SK-N-SH (cell line): ENCODE data around the gene NTRK2. TPM values are rescaled to one million over a fixed set of nuclear protein-coding genes. Genes with fewer than 3 reads are reported as not detected.

Experiments
- CTCF ChIA-PET: fragments of 300-600, 350-600 bp; formaldehyde crosslinking; extraction: SDS; loops from one replicate; lab custom pipeline; 2021; lab: Yijun Ruan, JAX
- POLR2A ChIA-PET: fragments of 350-600 bp; sonication (Branson Sonifier 250); formaldehyde crosslinking; extraction: SDS; loops from one replicate; lab custom pipeline; 2020; ENCODE audit warnings: antibody characterized with exemption, inconsistent platforms; lab: Yijun Ruan, JAX
- DNase-seq: peaks from one replicate; pipeline ENCODE4 v3.0.0; 2012
- H2AFZ ChIP-seq: fragments of 200-600 bp; sonication (generic); 2 replicates; pipeline ENCODE4 v1.8.1; 2016; ENCODE audit warnings: antibody characterized with exemption, mild to moderate bottlenecking, low read depth
- H3F3A ChIP-seq: fragments of 200-600 bp; sonication (generic); replicated peaks from 2 replicates; pipeline ENCODE3; 2016; ENCODE audit warnings: antibody characterized with exemption, mild to moderate bottlenecking; ENCODE audit not compliant: insufficient read depth
- H3K27ac ChIP-seq, 2 experiments: fragments of 200-500 bp in 1 of 2; fragments of 200-600 bp in 1 of 2; sonication (Bioruptor generic) in 1 of 2; sonication (generic), shearing (Covaris generic) in 1 of 2; 2 replicates each; pipeline versions ENCODE4 v1.5.1 to v1.6.1; 2014 to 2016; ENCODE audit warnings: low read depth in 2 of 2, inconsistent platforms in 1 of 2, low read length in 1 of 2, mild to moderate bottlenecking in 1 of 2, mixed read lengths in 1 of 2
- H3K27me3 ChIP-seq: fragments of 200-600 bp; sonication (generic), shearing (Covaris generic); 2 replicates; pipeline ENCODE4 v1.6.1; 2016; ENCODE audit warnings: mixed run types; ENCODE audit not compliant: insufficient read depth
- H3K36me3 ChIP-seq, 2 experiments: fragments of 200-500 bp in 1 of 2; fragments of 200-600 bp in 1 of 2; sonication (Bioruptor generic) in 1 of 2; sonication (generic) in 1 of 2; replicated peaks in 1 of 2; 2 replicates each; pipeline versions ENCODE3 to v1.5.1; 2014 to 2016; ENCODE audit warnings: low read length in 1 of 2, mild to moderate bottlenecking in 1 of 2; ENCODE audit not compliant: insufficient read depth in 2 of 2, control insufficient read depth in 1 of 2
- H3K4me1 ChIP-seq, 2 experiments: fragments of 200-500 bp in 1 of 2; fragments of 200-600 bp in 1 of 2; sonication (Bioruptor generic) in 1 of 2; sonication (generic), shearing (Covaris generic) in 1 of 2; 2 replicates each; pipeline versions ENCODE4 v1.5.1 to v1.6.1; 2014 to 2016; ENCODE audit warnings: low read depth in 1 of 2, low read length in 1 of 2, mixed run types in 1 of 2; ENCODE audit not compliant: insufficient read depth in 2 of 2, control insufficient read depth in 1 of 2
- H3K4me2 ChIP-seq: fragments of 200-600 bp; sonication (generic), shearing (Covaris generic); 2 replicates; pipeline ENCODE4 v1.6.1; 2017; ENCODE audit warnings: mixed run types
- H3K4me3 ChIP-seq, 2 experiments: fragments of 200-500 bp in 1 of 2; fragments of 200-600 bp in 1 of 2; sonication (Bioruptor generic) in 1 of 2; sonication (generic), shearing (Covaris generic) in 1 of 2; 2 replicates each; pipeline versions ENCODE4 v1.5.1 to v1.8.1; 2014 to 2016; ENCODE audit warnings: low read depth in 2 of 2, inconsistent platforms in 1 of 2, low read length in 1 of 2, mild to moderate bottlenecking in 1 of 2, mixed read lengths in 1 of 2, moderate library complexity in 1 of 2
- H3K79me2 ChIP-seq: fragments of 200-600 bp; sonication (generic); 2 replicates; pipeline ENCODE4 v1.8.1; 2017; ENCODE audit warnings: mild to moderate bottlenecking; ENCODE audit not compliant: insufficient read depth
- H3K9ac ChIP-seq: fragments of 200-600 bp; sonication (generic); 2 replicates; pipeline ENCODE4 v1.6.1; 2017; ENCODE audit warnings: mixed run types
- H3K9me2 ChIP-seq: fragments of 200-600 bp; sonication (generic); 2 replicates; pipeline ENCODE4 v1.6.1; 2017; ENCODE audit warnings: mixed run types
- H3K9me3 ChIP-seq: fragments of 200-600 bp; sonication (generic); 2 replicates; pipeline ENCODE4 v1.6.1; 2017; ENCODE audit warnings: mixed run types, mild to moderate bottlenecking, moderate library complexity
- H4K20me1 ChIP-seq: fragments of 200-600 bp; sonication (generic); 2 replicates; pipeline ENCODE4 v1.6.1; 2017; ENCODE audit warnings: mild to moderate bottlenecking, mixed run types; ENCODE audit not compliant: insufficient read depth
- EP300 ChIP-seq, 2 experiments: IDR thresholded peaks; 2 replicates each; pipeline versions ENCODE4 v1.4.0 to v1.6.1; 2012; ENCODE audit warnings: borderline replicate concordance in 1 of 2, low read depth in 1 of 2, low read length in 1 of 2
- FOXJ3 ChIP-seq: sonication (generic); formaldehyde crosslinking; IDR thresholded peaks from 2 replicates; pipeline ENCODE4 v1.5.1; 2020; ENCODE audit warnings: mild to moderate bottlenecking, missing genetic modification reagents
- FOXM1 ChIP-seq: IDR thresholded peaks from 2 replicates; pipeline ENCODE4 v1.4.0; 2012; ENCODE audit warnings: low read depth, mild to moderate bottlenecking
- GABPA ChIP-seq: IDR thresholded peaks from 2 replicates; pipeline ENCODE4 v1.4.0; 2012; ENCODE audit warnings: low read depth, mild to moderate bottlenecking
- GATA2 ChIP-seq: sonication (generic); formaldehyde crosslinking; IDR thresholded peaks from 2 replicates; pipeline ENCODE4 v1.5.0; 2020; ENCODE audit warnings: mild to moderate bottlenecking, missing genetic modification reagents
- MXI1 ChIP-seq: IDR thresholded peaks from 2 replicates; pipeline ENCODE4 v1.6.1; 2012; ENCODE audit warnings: mild to moderate bottlenecking, low read depth, low read length, improper control_type of control experiment
- RCOR1 ChIP-seq: fragments of 150-350 bp; IDR thresholded peaks from 2 replicates; pipeline ENCODE4 v1.6.1; 2017; ENCODE audit warnings: antibody characterized with exemption, low read length
- RFX5 ChIP-seq: IDR thresholded peaks from 2 replicates; pipeline ENCODE4 v1.6.1; 2012; ENCODE audit warnings: mild to moderate bottlenecking, improper control_type of control experiment, low read length
- SIN3A ChIP-seq: IDR thresholded peaks from 2 replicates; pipeline ENCODE4 v1.6.1; 2012; ENCODE audit warnings: low read depth, mild to moderate bottlenecking, low read length, moderate library complexity, borderline replicate concordance
- TAF1 ChIP-seq: IDR thresholded peaks from 2 replicates; pipeline ENCODE4 v1.6.1; 2012; ENCODE audit warnings: low read depth, mild to moderate bottlenecking, low read length, moderate library complexity, borderline replicate concordance
- WGBS: methylation state at CpG from one replicate; pipeline ENCODE4 v1.1.6; 2017; ENCODE audit warnings: low lambda C conversion rate; 5-methylcytosine and 5-hydroxymethylcytosine counted together
- polyA plus RNA-seq, 3 experiments: library from polyadenylated mRNA; depleted of rRNA; stranded (reverse); fragments of >200 nt; gene quantifications; 2 replicates each; pipeline ENCODE4 v1.2.3, GENCODE V29; 2012
- TF ChIP-seq, protein P1 (sequence below): fragments of 150-350 bp; IDR thresholded peaks from 2 replicates; pipeline ENCODE4 v1.6.1; 2017; ENCODE audit warnings: antibody characterized with exemption, low read length, low read depth, borderline replicate concordance
- TF ChIP-seq, protein P2 (sequence below): IDR thresholded peaks from 2 replicates; pipeline ENCODE4 v1.4.0; 2012; ENCODE audit warnings: low read depth, borderline replicate concordance
- TF ChIP-seq, protein P3 (sequence below): fragments of 200-600 bp; sonication (generic); IDR thresholded peaks from 2 replicates; pipeline ENCODE4 v1.6.1; 2017; ENCODE audit warnings: antibody characterized with exemption, mild to moderate bottlenecking, moderate library complexity
- TF ChIP-seq, protein P4 (sequence below): IDR thresholded peaks from 2 replicates; pipeline ENCODE4 v1.4.0; 2012; ENCODE audit warnings: low read depth
- TF ChIP-seq, protein P5 (sequence below): fragments of 150-350 bp; IDR thresholded peaks from 2 replicates; pipeline ENCODE4 v1.6.1; 2016; ENCODE audit warnings: mild to moderate bottlenecking, low read depth, low read length
- TF ChIP-seq, protein P6 (sequence below): IDR thresholded peaks from 2 replicates; pipeline ENCODE4; 2012
- TF ChIP-seq, protein P7 (sequence below): IDR thresholded peaks from 2 replicates; pipeline ENCODE4 v1.6.1; 2012; ENCODE audit warnings: mild to moderate bottlenecking, low read depth, low read length, moderate library complexity

Gene NTRK2
- polyA plus RNA-seq, 1 of the 3 experiments (the other 2 are of a cell fraction), result 0.05 TPM

DNA sequence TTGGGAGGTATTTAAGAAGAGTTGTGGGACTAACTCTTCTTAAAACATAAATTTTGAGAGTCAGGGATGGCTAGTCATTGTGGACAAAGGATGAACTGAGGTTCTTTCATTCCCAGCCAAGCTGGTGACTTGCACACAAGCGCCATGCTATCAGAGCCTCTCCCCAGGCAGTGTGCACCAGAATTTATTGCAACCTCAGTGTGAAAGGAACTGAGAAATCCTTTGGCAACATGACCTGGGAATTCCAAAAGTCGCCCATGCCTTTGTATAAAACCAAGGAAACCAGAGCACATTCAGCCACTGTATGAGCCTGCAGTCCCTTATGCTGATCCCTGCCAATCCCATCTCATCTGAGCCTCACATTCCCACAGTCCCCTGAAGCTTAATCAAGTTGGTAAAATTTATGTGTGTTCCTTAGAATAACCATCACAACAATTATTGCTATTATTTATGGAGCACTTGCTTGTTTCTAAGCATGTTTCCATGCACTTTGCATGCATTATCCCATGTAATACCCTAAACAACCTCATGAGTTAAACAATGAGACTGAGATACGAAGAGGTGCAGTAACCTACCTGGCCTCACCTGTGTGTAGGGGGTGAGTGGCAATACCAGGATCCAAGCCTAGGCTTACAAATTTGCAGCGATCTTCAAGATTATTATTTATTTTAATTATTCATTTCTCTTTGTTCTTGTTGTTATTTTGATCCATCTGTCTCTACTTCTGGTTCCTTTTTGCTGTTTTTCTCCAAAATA is 116.4 kb downstream of the NTRK2 start:
- WGBS, result 35% methylated on average over 4 of the region's 4 CpGs
- CTCF ChIA-PET, result no interaction called here
- no peak overlapping the region for H3K9ac ChIP-seq
- H3K4me2 ChIP-seq, result no peak overlapping the region
- H3F3A ChIP-seq, result no peaks in the 10 kb centered on the region
- H3K27ac ChIP-seq, result no peak overlapping the region
- DNase-seq, result no peak
- H3K4me1 ChIP-seq, result no peaks in the 10 kb centered on the region
- POLR2A ChIA-PET, result no interaction called here
- H4K20me1 ChIP-seq, result no peaks in the 10 kb centered on the region
- H3K9me3 ChIP-seq, result no peaks in the 10 kb centered on the region
- H3K9me2 ChIP-seq, result no peaks in the 10 kb centered on the region
- H3K27me3 ChIP-seq, result no peaks in the 10 kb centered on the region; the same call in 1 of the 2 replicates
- no peaks in the 10 kb centered on the region for H3K79me2 ChIP-seq
- H3K4me3 ChIP-seq, result no peak overlapping the region
- TF ChIP-seq EP300 (IDR thresholded peaks at IDR 0.05; ENCODE audit: borderline replicate concordance in 1 of 2, low read depth in 1 of 2, low read length in 1 of 2) (no peak), TAF1 (no peak), MXI1 (no peak), SIN3A (no peak), GABPA (no peak), FOXM1 (no peak), RFX5 (no peak), FOXJ3 (CRISPR knock-in tag) (no peak), RCOR1 (no peak), GATA2 (CRISPR knock-in tag) (no peak)
- TF ChIP-seq, protein P1, sequence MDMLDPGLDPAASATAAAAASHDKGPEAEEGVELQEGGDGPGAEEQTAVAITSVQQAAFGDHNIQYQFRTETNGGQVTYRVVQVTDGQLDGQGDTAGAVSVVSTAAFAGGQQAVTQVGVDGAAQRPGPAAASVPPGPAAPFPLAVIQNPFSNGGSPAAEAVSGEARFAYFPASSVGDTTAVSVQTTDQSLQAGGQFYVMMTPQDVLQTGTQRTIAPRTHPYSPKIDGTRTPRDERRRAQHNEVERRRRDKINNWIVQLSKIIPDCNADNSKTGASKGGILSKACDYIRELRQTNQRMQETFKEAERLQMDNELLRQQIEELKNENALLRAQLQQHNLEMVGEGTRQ, result no peak
- TF ChIP-seq, protein P2, sequence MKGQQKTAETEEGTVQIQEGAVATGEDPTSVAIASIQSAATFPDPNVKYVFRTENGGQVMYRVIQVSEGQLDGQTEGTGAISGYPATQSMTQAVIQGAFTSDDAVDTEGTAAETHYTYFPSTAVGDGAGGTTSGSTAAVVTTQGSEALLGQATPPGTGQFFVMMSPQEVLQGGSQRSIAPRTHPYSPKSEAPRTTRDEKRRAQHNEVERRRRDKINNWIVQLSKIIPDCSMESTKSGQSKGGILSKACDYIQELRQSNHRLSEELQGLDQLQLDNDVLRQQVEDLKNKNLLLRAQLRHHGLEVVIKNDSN, result no peak
- TF ChIP-seq, protein P3, sequence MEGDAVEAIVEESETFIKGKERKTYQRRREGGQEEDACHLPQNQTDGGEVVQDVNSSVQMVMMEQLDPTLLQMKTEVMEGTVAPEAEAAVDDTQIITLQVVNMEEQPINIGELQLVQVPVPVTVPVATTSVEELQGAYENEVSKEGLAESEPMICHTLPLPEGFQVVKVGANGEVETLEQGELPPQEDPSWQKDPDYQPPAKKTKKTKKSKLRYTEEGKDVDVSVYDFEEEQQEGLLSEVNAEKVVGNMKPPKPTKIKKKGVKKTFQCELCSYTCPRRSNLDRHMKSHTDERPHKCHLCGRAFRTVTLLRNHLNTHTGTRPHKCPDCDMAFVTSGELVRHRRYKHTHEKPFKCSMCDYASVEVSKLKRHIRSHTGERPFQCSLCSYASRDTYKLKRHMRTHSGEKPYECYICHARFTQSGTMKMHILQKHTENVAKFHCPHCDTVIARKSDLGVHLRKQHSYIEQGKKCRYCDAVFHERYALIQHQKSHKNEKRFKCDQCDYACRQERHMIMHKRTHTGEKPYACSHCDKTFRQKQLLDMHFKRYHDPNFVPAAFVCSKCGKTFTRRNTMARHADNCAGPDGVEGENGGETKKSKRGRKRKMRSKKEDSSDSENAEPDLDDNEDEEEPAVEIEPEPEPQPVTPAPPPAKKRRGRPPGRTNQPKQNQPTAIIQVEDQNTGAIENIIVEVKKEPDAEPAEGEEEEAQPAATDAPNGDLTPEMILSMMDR, result no peak
- TF ChIP-seq, protein P4, sequence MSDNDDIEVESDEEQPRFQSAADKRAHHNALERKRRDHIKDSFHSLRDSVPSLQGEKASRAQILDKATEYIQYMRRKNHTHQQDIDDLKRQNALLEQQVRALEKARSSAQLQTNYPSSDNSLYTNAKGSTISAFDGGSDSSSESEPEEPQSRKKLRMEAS, result no peak
- TF ChIP-seq, protein P5, sequence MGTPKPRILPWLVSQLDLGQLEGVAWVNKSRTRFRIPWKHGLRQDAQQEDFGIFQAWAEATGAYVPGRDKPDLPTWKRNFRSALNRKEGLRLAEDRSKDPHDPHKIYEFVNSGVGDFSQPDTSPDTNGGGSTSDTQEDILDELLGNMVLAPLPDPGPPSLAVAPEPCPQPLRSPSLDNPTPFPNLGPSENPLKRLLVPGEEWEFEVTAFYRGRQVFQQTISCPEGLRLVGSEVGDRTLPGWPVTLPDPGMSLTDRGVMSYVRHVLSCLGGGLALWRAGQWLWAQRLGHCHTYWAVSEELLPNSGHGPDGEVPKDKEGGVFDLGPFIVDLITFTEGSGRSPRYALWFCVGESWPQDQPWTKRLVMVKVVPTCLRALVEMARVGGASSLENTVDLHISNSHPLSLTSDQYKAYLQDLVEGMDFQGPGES, result no peak
- TF ChIP-seq, protein P6, sequence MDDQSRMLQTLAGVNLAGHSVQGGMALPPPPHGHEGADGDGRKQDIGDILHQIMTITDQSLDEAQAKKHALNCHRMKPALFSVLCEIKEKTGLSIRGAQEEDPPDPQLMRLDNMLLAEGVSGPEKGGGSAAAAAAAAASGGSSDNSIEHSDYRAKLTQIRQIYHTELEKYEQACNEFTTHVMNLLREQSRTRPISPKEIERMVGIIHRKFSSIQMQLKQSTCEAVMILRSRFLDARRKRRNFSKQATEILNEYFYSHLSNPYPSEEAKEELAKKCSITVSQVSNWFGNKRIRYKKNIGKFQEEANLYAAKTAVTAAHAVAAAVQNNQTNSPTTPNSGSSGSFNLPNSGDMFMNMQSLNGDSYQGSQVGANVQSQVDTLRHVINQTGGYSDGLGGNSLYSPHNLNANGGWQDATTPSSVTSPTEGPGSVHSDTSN, result no peak
- TF ChIP-seq, protein P7, sequence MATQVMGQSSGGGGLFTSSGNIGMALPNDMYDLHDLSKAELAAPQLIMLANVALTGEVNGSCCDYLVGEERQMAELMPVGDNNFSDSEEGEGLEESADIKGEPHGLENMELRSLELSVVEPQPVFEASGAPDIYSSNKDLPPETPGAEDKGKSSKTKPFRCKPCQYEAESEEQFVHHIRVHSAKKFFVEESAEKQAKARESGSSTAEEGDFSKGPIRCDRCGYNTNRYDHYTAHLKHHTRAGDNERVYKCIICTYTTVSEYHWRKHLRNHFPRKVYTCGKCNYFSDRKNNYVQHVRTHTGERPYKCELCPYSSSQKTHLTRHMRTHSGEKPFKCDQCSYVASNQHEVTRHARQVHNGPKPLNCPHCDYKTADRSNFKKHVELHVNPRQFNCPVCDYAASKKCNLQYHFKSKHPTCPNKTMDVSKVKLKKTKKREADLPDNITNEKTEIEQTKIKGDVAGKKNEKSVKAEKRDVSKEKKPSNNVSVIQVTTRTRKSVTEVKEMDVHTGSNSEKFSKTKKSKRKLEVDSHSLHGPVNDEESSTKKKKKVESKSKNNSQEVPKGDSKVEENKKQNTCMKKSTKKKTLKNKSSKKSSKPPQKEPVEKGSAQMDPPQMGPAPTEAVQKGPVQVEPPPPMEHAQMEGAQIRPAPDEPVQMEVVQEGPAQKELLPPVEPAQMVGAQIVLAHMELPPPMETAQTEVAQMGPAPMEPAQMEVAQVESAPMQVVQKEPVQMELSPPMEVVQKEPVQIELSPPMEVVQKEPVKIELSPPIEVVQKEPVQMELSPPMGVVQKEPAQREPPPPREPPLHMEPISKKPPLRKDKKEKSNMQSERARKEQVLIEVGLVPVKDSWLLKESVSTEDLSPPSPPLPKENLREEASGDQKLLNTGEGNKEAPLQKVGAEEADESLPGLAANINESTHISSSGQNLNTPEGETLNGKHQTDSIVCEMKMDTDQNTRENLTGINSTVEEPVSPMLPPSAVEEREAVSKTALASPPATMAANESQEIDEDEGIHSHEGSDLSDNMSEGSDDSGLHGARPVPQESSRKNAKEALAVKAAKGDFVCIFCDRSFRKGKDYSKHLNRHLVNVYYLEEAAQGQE, result no peak
- TF ChIP-seq, all 33 proteins: peak for 0
- Histone ChIP-seq H3K36me3 (no peaks in the 10 kb centered on the region), H2AFZ (no peak overlapping the region)
